ENCODE measurements around the gene SF3B6.
"Not testable (repeated sequence)": the region's sequence is repeated elsewhere in the genome, so short reads cannot be mapped to it uniquely, and the experiment has no call there.

Gene SF3B6

DNA sequence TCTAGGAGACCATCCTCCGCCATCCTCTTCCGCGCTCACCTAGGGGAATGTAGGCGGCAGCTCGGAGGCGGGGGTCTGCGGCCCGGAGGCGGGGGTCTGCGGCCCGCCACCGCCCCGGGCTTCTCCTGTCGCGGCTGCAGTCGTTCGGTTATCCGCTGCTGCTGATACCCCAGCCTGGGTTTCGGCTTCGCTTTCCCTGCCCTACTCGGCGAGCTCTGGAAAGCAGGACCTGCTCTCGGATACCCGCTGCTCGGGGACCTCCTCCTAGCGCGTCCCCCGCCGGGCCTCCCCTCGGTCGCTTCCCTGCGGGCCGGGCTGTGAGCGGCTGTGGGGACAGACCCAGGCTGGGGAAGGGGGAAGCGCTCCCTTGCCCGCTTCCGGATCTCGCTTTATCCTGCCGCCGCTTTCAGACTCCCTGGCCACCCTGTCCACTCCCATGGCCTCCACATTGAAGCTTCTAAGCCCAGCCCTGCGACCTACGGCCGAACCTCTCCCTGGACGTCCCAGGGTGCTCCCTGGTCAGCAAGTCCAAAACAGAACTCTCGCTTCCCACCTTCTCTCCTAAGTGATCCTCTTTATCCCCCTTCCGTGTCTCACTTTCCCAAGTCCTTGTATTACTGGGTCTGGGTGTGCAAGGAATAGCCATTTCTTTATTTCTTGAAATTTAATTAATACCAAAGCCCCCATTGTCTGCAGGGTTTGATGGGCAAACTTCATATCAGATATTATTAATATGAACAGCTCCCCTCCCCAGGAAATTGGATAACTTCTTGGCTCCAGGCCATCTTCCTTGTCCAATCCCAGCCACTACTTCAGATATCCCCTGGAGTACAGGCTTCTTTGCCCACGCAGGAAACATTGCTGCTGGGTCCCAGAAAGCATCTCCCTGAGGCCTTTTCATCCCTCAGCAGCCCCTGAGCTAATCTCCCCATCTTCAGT is 25.8 kb downstream of the SF3B6 start:
- no peak for DNase-seq

DNA sequence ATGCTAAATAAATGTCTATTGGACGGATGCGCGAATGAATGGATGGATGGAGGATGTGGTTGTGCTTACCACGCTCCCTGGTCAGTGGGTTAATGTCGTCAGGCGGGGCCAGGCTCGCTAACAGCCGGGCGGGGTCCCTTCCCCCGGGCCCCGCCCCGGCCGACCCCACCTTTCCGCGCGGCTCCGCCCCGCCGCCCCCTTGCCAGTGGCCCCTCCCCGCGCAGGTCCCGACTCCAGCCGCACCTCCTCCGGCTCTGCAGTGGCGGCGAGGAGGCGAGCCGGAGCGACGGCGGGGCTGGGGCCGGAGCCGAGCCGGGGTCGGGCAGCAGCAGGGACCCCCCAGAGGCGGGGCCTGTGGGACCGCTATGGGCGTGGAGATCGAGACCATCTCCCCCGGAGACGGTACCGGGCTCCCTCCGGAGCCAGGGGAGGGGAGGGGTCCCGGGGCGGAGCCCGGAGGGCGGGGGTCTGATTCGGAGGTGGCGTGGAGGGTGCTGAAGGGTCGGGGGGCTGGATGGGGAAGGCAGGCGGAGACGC is 26.6 kb downstream of the SF3B6 start, which contains the start of gene FKBP1B:
Gene FKBP1B, plus strand, starts transcription at position 257 of the 537 bp plus-strand sequence. Its CDS starts 109 bp downstream, at position 366.
- no peak for DNase-seq

DNA sequence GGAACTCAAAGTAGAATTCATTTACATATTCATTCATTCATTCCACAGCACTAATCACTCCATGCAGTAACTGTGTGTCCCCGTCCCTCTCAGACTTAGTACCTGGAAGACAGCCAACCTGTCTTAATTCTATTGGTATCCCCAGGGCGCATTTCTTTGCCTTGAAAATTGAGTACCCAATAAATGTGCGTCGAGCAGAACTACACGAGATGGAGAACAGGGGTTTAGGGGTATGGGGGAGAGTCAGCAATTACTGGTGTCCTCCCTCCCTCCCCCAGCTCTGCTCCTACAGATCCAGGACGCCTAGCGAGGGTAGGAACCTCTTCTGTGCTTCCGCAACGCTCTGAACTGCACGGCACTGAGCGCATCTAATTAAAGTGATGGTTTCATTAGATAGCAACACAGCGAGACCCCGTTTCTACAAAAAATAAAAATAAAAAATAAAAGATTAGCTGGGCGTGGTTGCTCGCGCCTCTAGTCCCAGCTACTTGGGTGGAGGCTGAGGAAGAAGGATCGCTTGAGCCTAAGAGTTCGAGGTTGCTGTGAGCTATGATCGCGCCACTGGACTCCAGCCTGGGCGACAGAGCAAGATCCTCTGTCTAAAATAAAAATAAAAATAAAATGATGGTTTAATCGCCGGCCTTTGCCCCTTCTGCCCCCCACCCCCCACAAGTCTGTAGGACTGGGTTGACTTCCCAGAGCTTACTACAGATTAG is 27.2 kb downstream of the SF3B6 start:
- no peak for DNase-seq

DNA sequence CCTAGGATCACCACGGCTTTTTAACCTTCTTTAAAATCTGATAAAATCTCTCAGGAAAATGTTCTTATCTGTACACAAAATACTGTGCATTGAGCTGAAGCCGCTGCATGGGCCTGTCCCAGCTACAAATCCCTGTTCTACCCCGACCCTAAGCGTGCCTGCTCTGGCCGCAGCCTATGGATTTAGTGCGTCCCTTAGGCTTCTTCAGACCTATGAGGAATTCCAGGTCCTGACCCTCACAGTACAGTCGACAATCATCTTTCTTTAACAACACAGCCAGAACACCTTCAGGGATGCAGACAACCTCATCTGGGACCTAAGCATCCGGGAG is 28.5 kb downstream of the SF3B6 start:
- no peak for DNase-seq

DNA sequence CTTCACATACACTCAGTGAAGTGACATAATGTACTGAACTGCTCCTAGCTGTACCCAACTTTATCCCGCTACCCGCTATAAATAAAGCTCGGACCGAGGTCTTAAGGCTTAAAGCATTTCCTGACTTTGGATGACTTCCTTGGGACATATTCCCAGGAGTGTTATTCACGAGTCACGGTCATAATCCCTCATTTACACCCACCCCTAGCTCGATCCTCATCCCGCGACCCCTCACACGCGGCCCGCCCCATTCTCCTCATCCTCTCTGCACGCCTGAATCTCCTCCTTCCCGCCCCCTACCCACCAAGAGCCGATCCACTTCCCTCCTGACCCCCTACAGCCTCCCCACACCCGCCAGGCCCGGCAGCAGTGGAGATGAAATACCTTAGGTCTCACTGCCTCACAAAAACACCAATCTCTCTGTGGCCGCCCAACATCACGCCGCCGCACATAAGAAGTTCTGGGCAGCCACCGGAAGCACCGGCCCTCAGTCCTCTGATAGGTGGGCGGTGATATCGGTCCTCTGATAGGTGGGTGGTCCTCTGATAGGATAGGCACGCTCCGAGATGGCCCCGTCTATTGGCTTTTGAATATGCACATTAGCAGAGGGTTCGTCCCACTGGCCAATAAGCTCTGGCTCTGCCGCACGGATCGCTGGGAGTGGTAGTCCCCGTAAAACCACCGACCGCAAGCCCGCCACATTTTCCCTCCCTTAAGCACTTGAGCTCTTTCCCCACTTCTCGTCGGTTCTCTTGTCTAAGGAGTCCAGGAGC is 29.0 kb downstream of the SF3B6 start, which contains the start of gene WDCP:
Gene WDCP, minus strand, starts transcription at position 462 of the 773 bp plus-strand sequence. CDS start 7,897 bp downstream, outside the sequence.
- DNase-seq = peak; percentile 97

DNA sequence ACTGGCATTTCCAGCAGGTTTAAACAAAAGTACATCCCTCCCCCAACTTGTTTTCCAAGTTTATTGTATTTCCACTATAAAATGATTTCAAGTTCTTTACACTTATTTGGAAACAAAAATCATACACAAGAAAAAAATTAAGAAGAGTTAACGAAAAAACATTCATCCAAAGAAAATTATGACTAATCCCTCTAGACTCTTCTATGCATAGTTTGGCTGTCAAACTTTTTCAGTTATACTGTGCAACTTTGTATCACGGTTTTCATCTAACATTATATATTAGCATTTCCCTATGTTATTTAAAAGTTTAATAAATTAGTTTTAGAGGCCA is 29.6 kb downstream of the SF3B6 start:
- DNase-seq = no peak

DNA sequence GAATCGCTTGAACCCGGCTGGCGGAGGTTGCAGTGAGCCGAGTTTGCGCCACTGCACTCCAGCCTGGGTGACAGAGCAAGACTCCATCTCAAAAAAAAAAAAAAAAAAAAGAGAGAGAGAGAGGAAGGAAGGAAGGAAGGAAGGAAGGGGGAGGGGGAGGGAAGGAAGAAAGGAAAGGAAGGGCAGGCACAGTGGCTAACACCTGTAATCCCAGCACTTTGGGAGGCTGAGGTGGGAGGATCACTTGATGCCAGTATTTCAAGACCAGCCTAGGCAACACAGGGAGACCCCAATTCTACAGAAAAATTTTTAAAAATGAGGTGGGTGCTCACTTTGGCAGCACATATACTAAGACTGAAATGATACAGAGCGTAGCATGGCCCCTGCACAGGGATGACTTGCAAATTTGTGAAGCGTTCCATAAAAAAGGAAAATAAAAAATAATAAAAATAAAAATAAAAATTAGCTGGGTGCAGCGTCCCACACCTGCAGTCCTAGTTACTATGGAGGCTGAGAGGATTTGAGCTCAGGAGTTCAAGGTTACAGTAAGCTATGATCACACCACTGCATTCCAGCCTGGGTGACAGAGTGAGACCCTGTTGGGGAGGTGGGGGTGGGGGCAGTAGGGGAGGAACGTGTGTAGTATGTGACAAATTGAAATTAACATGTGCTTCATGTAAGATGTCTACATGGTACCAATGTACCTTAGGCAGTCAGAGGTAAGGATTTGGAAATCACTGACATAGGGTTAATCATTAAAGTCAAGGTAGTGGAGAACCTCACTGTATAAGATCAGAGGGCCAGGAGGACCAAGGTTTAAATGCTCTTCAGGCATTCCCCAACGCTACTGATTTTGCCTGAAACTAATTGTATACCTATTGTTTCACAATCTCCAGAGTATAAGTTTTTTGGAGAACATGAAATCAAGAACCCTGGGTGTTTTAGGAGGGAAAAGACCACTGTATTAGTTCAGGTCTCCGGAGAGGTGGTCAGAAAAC is 30.3 kb downstream of the SF3B6 start:
- DNase-seq = no peak

DNA sequence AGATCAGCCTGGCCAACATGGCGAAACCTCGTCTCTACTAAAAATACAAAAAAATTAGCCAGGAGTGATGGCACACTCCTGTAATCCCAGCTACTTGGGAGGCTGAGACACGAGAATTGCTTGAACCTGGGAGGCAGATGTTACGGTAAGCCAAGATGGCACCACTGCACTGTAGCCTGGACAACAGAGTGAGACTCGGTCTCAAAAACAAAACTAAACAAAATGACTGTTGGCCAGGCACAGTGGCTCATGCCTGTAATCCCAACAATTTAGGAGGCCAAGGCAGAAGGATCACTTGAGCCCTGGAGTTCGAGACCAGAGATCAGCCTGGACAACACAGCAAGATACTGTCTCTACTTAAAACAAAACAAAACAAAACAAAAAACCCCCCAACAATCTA is 33.0 kb downstream of the SF3B6 start:
- DNase-seq = not testable (repeated sequence)

DNA sequence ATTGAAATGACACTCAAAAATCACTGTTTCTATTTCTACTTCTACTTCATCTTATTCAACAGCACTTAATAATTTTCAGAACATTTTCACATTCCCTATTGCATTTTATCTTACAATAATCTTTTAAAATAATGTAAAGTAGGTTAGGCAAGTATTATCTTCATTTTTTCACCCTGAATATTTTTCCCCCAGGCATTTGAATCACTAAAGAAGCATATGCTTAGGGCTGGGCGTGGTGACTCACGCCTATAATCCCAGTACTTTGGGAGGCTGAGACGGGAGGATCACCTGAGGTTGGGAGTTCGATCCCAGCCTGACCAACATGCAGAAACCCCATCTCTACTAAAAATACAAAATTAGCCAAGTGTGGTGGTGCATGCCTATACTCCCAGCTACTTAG is 35.6 kb downstream of the SF3B6 start:
- no peak for DNase-seq

DNA sequence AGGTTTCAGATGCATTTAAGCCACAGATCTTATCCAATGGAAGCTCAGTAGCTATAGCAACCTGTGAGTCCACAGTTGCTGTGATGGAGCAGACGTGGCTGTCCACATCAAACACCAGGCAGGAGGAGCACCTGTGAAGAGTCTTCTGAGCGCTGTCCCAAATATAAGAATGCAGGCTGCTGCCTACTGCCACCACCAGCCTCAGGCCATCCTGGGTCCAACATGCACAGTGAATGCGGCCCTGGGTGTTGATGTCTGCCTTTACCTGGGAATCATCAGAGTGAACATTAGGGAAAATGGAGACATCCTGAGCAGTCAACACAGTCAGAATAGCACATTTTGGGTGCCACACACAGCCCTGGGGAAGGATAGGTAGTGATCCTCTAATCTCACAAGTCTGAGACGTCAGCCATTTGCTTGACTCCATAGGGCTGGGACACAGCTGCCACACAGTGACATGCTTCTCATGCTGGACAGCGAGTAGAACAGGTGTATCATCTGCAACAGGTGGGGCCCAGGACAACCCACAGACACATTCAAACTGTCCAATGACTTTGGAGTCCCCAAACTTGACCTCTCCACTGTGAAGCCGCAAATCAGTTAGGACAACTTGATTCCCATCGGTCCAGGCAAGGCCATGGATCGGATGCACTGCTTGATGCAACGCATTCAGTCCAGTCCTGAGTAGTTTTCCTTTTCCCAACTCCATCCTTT is 37.2 kb downstream of the SF3B6 start:
- DNase-seq = no peak

DNA sequence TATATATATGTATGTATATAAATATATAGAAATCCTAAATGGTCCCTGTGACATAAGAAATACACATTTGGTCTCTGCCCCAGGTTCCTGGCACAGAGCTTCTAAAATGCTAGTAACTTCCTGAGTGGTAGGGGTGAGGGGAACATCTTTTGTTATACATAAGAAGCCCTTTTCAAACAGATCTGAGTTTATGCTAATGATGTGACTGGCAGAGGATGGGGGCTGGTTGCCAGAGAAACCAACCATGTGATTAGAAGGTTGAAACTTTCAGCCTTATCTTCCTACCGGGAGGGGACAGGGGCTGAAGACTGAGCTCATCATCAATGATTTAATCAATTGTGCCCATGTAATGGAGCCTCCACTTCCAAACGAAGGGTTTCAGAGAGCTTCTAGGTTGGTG is 49.9 kb downstream of the SF3B6 start:
- DNase-seq = no peak

DNA sequence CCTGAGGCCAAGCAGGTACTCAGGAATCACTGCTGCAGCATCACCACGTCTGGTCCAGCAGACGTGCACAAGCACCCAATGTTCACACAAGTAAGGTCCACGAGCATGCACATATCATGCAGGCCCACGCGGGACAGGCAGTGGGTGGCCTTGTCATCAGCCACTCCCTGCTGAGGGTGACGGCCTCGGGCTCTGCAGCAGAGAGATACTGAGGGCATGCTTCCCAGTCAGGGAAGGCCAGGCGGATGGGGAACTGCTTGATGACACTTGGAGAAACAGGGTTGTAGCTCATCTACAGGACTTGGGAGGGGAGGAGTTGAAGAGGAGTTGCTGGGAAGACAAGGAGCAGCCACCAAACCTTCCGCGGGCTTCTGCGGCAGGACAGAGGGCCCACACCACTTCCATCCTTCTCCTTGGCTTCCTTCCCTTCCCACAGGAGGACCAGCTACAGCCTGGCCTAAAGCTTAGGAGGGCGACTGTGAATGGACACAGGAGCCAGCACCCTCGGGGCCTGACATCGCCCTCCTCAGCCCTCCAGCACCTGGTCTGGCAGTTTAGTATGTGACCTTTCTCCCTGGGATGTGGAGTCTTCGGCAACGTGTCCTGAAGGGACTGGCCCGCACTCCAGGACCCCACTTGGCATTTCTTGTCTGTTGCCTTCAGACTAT is 51.0 kb downstream of the SF3B6 start:
- no peak for DNase-seq

DNA sequence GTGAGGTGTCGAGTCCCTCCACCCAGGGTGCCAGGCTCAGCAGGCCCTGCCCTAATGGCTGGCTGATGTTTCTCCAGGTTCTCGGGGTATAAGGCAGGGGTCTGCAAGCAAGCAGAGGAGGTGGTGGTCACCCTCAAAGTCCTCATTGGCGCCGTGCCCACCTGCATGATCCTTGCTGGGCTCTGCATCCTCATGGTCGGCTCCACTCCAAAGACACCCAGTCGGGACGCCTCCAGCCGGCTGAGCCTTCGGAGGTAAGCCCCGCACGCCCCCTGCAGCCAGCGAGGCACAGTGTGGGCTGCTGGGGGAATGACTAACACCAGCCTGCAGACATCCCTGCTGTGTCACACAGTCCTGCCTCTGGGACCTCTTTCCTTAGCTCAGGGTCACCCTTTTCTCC is 52.1 kb downstream of the SF3B6 start:
- DNase-seq = no peak

DNA sequence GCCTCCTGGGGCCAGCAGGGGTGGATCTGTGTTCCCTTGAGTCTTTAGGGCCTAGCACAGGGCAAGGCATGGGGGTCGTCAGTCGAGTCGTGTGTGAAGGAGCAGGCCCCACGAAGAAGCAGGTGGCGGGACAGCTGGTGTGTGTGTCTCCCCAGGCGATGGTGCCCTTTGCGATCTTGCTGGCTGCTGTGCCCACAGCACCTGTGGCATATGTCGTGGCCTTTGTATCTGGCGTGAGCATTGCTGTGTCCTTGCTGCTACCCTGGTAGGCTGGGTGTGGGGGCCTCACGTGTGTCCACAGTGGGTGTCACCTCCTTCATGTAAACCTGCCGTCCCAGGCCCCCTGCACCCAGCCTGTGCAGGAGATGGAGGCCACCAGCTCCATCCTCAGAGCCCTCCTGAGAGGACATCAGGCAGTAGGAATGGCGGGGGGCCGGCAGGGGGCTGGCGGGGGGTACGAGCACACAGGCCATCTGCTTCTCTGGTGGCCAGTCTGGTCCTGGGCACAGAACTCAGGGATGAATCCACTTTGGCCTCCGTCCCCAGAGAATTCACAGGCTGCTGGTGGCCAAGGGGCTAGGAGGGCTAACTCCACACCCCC is 53.1 kb downstream of the SF3B6 start:
- no peak for DNase-seq

DNA sequence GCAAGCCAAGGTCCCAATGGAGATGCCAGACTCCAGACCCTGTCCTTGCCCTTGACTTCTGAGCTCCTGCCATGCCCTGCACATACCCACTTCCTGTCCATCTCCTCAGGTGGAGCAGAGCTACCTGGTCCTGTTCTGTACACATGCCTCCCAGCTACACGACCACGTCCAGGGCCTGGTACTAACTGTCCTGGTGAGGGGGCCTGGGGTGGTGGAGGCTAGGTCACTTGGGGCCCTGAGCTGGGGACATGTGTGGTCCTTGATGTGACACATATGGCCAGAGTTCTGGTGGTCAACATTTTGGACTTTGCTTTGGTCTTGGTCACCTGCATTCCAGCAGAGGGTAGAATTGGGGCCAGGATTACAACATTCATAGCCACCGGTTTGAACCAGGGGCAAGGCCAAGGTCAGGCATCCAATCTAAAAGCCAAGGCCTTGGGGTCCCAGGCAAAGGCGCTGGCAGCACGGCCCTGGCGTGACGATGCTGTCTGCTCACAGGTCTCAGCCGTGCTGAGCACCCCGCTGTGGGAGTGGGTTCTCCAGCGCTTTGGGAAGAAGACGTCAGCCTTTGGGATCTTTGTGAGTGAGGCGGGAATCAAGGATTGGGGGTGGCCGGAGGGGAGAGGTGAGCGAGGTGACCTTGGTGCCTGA is 53.7 kb downstream of the SF3B6 start:
- no peak for DNase-seq

DNA sequence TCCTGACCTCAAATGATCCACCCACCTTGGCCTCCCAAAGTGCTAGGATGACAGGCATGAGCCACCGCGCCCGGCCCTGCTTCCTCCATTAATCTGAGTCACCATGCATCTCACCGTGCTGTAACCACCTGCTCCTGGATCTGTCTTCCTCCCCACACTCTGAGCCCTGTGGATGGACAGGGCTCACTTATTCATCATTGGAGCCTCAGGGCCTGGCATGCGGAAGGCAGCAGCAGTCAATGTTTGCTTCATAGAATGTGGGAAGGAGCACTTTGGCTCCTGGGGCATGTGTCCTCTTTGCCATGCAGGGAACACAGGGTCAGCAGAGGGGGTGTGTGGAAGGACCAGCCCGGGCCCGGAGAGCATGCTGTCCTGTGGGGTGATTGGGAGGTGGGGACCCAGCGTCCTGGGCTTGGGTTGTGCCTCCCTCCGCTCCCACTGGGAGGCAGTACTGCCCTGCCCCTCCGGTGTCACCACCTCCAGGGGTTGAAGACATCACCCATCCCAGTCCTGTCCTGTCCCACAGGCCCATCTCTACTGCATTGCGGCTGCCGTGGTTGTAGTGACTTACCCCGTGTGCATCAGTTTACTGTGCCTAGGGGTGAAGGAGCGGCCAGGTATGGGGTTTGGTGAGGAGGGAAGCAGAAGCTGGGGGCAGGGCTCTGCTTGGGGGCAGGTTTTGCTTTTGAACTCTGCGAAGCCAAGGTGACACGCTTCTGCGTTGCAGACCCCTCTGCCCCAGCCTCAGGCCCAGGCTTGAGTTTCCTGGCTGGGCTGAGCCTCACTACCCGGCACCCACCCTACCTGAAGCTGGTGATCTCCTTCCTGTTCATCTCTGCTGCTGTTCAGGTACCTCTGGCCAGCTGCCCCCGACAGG is 54.8 kb downstream of the SF3B6 start:
- no peak for DNase-seq

DNA sequence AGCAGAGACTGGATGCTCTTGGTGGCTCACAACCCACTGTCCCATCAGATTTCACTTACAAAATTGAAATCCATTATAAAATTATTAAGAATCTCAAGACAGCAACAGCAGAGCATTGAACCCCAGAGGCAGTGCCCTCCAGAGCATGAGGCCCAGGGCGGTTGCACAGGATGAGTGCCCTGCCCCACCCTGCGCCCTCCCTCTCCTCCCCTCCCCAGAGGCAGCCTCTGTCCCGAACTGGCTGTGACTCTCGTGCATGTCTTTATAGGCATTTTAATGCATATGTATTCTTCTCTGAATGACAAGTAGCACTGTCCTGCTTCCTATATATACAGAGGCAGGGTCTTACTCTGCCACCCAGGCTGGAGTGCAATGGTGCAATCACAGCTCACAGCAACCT is 55.9 kb downstream of the SF3B6 start:
- no peak for DNase-seq

DNA sequence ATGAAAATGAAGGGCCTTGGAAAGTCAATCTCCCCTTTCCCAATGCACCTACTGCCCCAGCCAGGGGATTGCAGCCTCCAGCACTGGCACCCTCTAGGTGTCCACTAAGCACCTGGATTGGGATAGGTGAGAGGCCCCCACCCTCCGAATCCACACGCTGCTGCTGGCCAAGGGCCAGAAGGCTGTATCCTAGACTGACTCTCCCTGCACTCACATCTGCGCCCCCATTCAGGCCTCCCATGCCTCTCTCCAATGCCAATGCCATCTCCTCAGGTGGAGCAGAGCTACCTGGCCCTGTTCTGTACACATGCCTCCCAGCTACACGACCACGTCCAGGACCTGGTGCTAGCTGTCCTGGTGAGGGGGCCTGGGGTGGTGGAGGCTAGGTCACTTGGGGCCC is 56.4 kb downstream of the SF3B6 start:
- DNase-seq = no peak

DNA sequence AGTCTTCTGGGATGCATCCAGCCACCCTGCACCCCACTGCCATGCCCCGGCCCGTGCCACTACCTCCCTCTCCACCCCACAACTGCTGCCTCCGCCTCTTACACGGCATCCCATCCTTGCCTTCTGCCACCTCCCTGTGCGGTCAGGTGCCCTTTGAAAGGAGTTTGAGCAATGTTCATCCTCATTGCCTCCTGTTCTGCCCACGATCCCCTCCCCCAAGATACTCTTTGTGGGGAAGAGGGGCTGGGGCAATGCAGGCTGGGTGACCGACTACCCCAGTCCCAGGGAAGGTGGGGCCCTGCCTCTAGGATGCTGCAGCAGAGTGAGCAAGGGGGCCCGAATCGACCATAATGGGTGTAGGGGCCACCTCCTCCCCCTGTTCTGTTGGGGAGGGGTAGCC is 57.9 kb downstream of the SF3B6 start:
- no peak for DNase-seq

All from GF-D8 (cell line).